Activated gamma-delta T cell treated with Interleukin-2 at 50 U/mL for 16 hours (primary cell): ENCODE results near the gene VSIG10L.

Experiments used
- DNase-seq: peaks from one replicate; pipeline ENCODE4 v3.0.0-alpha.2; 2020

Gene VSIG10L

DNA sequence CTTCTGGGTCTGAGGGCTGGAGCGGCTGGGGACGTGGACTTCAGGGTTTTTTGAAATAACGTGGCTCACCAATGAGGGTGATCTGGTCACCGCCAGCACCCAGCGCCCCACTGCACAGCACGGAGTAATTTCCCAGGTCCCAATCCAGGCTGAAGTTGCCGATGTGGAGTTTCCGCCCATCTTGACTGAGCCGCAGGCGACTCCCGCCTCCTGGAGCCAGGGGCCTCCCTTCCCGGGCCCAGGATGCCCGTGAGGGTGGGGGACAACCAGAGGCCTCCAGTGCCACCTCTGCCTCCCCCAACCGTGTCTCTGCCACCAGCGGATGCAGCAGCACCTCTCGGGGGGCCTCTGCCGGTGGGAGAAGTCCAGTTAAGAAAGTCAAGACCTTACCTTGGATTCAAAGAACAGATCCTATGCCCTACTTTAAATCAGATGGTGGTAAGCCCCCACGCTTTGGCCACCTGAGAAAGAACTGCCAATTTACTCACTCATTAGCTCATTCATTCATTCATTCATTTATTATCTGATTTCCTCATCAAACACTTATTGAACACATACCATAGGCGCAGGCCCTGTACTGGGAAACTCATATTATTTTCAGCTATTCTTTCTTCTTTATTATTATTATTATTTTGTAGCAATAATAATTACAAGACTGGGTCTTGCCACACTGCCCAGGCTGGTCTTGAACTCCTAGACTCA is 3.9 kb downstream of the VSIG10L start:
- no peak for DNase-seq

DNA sequence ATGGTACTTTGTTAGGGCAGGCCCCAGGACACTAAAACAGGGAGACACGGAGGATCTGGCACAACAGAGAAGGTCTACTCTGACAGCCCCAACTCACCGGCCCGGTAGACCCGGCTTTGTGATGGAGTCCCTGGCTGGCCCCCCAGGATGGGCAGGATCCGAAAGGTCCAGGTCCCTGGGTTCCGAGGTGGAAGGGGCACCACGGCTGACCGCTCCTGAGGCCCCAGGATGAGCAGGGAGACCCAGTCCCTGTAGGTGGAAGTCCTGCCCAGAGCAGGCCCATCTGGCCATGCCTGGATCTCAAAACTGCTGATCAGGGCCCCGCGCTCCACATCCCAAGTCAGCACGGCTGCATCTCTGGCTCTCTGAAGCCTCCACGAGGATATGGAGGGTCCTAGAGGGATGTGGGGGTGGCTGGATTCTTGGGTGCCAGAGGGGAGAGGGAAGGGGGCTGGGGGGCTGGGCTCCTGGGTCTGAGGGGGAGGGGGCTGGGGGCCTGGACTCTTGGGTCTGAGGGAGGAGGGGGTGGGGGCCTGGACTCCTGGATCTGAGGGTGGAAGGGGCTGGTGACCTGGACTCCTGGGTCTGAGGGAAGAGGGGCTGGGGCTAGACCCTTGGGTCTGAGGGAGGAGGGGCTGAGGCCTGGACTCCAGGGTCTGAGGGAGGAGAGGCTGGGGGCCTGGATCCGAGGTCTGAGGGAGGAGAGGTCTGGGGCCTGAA is 4.6 kb downstream of the VSIG10L start:
- DNase-seq, result no peak

DNA sequence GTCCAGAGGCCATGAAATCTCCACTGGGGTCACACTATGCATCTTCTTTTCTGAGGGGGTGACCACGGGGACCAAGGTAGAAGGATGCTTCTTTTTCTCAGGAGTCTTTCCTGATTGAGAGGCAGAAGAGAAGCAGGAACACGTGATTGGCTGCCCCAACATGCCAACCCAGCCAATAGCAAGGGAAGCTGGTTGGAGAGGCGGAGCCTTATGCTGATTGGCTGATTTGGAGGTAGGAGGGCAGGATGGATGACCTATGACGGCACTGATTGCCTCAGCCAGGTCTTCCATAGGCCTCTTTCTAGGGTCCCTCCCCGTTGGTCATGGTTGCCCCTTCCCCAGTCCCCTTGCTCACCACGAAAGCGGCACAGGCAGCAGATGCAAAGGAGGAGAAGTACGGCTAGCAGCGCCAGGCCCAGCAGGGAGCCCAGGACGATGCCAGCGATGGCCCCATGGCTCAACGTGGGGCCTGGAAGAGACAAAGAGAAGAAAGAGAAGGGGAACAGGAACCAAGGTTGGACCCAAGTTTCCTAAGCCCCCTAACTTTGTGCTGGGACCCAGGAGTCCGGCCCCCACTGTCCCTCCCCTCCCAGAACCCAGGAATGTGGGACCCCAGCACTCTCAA is 8.0 kb downstream of the VSIG10L start:
- no peak for DNase-seq

DNA sequence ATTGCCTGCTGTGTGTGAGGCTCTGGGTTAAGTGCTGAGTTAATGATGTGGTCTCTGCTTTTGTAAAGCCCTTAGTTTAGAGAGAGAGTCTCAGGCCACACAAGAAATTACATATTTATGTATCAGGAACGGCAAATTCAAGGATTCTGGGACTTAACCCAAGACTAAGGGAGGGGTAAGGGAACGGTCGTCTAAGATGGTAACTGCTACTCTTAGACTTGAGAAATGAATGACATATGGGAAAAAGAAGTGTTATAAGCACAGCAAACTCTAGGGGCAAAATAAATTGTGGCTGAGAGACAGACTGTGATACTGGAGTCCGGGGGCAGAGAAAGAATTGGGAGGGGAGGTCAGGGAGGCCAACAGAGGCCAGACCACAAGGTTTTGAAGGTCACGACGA is 10.2 kb downstream of the VSIG10L start:
- DNase-seq, result no peak

DNA sequence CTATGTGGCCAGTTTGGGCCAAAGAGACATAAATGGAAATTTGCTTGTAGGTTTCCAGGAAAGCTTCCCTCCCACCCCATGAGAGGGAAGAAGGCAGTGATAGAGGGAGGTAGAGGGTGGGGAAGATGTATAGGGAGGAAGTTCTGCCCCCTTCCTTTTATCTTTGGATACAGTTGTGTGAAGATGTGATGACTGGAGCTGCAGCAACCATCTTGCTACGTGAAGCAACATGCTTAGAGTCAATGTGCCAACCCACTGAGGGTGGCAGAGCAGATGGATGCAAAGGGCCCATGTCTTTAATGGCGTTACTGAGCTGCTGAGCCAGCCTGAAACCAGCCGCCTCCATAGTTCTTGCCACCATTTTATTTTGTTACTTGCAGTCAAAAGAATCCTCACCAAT is 10.7 kb downstream of the VSIG10L start:
- DNase-seq, result no peak

DNA sequence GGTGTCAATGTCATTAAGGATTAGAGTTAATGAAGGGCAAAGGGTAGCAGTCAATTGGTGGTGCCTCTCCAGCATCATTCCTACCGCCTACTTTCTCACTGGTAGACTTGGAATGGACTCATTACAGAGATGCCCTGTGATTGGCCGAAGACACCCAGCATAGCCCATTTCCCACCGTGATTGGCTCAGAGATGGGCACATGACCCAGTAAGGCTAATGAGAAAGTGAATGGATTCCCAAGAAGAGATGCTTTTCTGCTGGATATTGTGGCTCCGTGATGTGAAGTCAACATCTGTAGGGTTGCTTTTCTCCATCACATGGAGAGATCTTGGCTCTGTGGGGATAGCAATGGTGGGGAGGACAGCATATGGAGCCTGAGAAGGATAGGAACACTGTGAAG is 11.6 kb downstream of the VSIG10L start:
- no peak for DNase-seq

DNA sequence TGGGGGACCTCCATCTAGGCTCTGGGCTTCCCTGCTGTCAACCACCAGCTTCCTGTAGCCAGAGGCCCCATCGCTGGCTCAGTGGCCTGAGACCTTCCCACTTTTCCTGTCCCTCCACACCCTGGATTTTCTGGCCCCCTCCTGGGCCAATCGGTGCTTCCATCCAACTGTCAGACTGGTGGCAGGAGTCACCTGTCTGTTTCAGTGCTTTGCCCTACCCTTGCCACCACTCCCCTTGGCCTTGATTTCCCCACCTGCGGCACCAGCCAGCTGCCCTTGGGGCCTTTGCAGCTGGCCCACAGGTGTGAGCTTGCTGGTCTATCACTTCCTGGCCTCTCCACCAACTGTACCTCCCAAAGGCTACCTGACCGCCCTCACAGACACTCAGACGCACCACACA is 12.5 kb downstream of the VSIG10L start:
- DNase-seq, result no peak

DNA sequence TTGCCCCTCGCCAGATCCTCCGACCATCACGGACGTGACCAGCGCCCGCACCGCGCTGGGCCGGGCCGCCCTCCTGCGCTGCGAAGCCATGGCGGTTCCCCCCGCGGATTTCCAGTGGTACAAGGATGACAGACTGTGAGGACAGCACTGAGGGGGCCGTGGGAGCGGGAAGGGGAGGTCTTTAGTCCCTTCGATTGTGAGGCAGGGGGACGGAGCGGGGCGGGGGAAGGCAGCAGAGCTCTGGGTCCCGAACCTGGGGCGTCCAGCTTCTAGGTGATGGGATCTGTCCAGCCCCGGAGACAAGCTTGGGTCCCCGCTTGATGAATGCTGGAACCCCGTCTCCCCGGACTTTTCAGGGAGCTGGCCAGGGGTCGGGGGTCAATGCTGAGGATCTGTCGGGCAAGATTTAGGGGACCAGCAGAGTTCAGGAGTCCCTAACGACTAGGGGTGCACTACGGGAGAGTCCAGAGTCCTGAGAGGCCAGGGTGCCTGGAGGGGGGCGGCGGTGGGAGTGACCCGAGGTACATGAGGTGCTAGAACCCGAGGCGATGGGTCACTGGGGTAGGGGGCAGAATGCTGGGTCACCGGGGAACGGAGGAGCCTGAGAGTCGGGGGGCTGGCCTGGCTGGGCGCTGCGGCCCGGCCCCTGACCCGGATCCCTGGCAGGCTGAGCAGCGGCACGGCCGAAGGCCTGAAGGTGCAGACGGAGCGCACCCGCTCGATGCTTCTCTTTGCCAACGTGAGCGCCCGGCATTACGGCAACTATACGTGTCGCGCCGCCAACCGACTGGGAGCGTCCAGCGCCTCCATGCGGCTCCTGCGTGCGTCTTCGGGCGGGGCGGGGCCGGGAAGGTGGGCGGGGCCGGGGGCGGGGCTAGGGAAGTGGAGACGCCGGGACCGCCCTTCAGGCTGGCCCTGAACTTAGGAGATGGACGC is 14.6 kb downstream of the VSIG10L start:
- DNase-seq, result peak; percentile 42

DNA sequence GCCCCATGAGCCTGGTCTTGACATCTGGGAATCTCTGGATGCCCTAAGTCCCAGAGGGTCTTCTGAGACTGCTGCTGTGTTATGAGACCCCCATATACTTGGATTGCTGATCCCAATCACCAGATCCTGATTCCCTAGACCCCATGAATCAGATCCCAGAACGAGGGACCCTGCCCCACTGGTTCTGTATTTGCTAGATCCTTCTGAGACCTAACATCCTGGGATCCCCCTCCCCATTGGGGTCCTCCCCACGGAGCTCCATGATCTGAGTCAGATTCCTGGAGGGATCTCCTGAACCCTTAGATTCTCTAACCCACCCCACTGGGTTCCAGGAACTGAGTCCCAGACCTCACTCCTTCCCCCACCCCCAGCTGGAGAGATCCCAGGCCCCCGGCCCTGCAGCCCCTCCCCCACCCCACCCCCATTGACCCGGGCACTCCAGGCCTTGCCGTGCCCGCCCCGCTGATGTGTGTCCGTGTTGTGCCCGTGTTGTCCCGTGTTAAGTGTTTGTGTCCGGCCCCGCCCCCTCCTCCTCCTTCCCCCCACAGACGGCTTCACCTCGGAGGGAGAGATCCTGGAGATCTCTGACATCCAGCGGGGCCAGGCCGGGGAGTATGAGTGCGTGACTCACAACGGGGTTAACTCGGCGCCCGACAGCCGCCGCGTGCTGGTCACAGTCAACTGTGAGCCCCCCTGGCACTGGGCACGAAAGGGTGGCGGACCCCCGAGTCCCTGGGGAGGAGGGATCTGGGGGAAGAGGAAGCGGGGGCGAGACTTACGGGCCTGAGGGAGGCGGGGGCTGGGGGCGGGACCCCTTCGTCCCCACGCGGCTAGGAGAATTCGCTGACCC is 15.5 kb downstream of the VSIG10L start:
- DNase-seq, result no peak

DNA sequence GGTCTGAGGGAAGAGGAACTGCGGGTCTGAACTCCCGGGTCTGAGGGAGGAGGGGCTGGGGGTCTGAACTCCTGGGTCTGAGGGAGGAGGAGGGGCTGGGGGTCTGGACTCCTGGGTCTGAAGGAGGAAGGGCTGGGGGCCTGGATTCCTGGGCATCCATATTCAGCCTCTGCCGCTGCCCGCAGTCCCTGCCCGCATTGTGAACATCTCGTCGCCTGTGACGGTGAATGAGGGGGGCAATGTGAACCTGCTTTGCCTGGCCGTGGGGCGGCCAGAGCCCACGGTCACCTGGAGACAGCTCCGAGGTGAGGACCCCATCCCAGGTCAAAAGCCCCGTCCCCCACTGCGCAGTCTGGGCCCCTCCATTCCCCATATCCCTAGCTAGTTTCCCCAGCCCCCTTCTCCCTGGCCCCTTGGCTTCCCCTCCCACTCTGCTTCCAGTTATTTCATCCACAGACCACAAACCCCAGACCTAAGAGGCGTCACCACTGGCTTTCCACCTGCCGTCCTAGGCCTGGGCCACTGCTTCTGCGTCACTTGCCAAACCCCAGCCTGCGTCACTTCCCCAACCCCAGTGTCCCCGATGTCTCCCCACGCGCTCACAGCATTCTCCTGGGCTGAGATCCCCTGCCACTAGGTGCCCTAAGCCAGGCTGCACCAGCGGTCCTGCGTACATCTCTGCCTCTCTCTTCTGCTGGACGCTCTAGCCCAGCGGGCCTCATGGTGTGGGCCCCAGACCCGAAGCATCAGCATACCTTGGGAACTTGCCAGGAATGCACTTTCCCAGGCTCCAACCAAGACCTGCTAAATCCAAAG is 16.6 kb downstream of the VSIG10L start:
- DNase-seq, result no peak

DNA sequence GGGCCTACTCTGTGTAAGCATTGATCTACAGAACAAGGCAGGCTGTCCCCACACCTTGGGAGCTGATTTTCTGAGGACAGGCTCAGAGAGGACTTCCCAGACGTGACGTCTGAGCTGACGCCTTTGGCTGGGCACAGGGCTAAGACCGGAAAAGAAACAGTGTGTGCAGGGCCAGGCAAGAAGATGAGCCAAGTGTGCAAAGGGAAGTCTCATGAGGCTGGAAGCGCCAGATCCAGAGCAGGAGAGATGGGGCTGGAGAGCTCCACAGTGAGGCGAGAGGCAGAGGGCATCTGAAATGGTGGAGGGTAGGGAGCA is 17.8 kb downstream of the VSIG10L start:
- no peak for DNase-seq

DNA sequence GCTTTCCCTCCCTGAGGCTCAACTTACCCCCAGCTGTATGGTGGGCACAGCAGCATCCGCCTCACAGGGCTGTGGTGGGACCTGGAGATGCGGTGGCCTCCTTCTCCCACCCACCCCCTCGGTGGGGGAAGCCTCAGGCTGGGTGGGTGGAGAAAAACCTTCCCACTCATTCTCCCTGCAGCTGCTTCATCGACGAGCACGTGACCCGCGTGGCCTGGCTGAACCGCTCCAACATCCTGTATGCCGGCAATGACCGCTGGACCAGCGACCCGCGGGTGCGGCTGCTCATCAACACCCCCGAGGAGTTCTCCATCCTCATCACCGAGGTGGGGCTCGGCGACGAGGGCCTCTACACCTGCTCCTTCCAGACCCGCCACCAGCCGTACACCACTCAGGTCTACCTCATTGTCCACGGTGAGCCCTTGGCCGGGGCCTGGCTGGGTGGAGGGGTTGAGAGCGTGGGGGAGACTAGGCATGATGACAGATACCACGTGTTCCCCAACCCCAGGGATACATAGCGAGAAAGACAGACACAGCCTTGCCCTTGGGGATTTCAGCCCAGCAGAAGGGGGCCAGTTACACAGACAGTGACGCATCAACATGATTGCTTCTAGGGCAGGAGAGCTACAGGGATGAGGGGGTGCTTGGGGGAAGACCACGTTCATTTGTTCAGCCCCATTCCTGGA is 18.3 kb downstream of the VSIG10L start:
- no peak for DNase-seq

DNA sequence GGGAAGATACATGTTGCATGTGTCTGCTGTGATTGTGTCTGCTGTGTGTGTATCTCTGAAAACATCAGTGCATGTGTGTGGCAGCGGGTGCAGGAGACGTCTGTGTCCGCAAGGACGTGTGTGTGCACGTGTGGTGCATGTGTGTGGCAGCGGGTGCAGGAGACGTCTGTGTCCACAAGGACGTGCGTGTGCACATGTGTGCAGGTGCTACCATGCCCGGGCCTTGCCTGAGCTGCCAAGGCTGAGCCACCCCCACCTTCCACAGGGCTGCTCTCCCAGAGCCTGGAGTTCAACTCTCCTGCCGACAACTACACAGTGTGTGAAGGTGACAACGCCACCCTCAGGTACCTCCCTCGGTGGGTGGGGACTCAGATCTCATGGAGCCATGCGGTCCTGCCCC is 20.1 kb downstream of the VSIG10L start:
- no peak for DNase-seq

DNA sequence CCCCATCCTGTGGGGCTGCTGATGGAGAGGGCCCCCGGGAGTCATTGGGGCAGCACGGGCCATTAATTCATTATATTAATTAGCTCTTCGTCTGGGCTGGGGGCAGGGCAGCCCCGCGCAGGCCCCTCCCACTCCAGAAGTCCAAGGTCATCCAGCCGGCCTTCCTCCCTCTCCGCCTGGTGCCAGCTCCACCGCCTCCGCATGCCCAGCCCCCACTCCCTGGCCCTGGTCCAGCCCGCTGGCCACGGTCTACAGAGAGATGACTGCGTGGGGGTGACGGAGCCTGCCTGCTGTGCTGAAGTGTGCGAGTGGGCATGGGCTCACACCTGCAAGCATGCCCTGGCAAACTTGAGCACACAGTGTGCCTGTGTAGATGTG is 21.7 kb downstream of the VSIG10L start:
- DNase-seq, result no peak

DNA sequence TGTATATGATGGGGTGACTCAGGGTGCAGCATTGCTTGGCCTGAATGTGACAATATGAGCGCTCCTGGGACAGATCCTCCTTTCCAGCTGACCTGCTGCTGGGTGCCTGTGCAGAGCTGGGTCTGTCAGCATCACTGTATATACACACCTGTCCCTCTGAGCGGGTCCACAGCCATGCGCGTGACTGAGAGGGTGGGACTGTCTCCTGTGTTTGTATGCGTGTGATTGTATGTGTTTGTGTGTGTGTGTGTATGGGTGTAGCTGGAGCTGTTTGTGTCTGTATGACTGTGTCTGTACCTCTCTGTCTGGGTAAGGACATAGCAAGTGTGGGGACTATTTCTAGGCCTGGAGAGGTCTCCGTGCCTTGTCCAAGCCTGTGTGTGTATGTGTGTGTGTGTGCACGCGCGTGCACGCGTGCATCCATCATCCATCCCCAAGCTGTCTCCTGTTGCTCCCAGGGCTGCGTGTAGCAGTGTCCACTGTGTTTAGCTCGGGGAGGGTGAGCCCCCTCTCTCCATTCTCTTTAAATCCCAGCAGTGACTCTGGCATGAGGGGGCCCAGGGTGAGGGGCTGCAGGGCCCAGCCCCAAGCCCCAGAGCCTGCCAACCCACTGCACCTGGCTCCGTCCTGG is 22.2 kb downstream of the VSIG10L start:
- DNase-seq, result no peak

DNA sequence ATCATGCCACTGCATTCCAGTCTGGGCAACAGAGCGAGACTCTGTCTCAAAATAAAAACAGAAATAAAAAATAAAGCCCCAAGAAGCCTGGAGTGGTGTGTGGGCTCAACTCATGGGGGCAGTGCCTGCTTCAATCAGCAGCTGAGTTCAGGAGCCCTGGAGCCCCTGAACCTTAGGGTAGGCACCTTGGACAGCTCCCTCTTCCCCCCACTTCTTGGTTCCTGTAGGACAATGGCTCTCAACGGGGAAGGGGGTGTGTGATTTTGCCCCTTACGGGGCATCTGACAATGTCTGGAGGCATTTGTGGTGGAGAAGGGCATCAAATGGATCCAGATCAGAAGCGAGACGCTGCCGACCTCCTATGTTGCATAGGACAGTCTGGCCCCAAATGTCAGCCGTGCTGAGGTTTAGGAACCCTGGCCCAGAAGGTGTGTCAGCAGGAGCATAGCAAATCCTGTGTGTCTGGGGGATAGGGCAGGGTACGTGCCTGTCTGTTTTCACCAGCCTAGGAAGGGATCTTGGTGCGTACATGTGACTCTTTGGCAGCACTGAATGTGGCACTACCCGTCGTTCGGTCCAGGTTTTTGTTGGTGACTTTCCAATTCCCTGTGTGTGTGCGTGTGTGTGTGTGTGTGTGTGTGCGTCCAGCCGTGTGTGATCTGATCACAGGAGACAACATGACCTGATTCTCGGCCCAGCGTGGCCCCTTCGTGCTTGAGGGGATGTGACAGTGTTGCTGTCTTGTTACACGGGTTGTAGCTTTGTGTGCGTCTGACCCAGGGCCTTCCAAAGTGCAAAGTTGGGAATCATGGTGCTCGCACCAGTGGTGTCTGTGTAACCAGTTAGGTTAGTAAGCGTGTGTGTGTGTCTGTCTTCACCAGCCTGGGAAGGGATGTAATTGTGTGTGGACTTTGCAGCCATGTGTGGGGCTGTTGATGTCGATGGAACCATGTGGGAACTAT is 23.0 kb downstream of the VSIG10L start:
- DNase-seq, result no peak

DNA sequence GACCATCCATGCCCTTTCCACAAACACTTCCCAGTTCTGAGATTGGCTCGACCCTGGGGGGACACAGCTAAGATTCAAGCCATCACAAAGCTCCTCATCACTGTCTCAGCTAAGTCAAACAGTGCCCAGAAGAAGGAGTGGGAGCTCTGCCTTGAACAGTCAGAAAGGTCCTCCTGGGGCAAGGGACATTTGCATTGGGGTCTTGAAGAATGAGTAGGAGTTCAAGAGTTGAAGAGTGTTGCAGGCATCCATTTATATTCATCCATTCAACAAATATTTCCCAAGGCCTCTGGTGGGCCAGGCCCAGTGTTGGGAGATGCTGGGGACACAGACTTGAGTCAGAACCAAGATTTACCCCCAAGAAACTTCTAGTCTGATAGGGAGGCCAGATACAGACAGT is 24.0 kb downstream of the VSIG10L start:
- DNase-seq, result no peak

DNA sequence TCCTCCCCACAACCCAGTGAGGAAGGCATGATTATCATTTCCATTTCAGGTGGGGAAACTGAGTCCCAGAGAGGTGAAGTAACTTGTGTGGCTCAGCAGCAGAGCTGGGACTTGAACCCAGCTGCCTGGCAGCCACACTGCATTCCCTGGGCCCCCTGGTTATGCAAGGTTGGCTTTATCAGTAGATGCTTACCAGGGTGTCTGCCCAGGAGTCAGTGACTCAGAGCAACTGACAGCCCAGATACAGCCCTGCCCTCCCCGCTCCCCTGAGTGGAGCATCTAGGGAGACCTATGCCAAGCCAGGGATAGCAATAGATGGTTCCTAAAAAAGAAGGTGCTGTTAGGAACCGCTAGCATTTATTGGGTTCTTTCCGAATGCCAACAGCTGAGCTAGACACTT is 24.6 kb downstream of the VSIG10L start:
- DNase-seq, result no peak

DNA sequence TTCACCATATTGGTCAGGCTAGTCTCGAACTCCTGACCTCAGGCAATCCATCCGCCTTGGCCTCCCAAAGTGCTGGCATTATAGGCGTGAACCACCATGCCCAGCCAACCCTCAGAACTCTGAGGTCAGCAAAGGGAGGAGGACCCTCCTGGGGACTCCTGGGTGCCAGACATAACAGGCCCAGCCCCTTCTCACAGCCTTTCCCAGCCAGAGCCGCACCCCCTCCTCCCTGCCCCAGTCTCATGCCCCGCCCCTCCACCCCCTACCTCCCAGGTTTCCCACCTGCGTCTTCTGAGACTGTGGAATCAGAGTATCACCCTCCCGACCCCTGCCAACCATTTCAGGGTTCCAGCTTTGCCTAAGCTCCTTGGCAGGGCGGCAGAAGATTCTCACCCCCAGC is 25.3 kb downstream of the VSIG10L start:
- DNase-seq, result no peak
